Fibroblast of skin of scalp (primary cell): Measurements from ENCODE around the gene RNU1-3.
"Not testable (repeated sequence)": the region's sequence is repeated elsewhere in the genome, so short reads cannot be mapped to it uniquely, and the experiment has no call there.

Experiments
- DNase-seq: peaks from one replicate; pipeline ENCODE4 v3.0.0-alpha.2; 2013

RNU1-3 gene

DNA sequence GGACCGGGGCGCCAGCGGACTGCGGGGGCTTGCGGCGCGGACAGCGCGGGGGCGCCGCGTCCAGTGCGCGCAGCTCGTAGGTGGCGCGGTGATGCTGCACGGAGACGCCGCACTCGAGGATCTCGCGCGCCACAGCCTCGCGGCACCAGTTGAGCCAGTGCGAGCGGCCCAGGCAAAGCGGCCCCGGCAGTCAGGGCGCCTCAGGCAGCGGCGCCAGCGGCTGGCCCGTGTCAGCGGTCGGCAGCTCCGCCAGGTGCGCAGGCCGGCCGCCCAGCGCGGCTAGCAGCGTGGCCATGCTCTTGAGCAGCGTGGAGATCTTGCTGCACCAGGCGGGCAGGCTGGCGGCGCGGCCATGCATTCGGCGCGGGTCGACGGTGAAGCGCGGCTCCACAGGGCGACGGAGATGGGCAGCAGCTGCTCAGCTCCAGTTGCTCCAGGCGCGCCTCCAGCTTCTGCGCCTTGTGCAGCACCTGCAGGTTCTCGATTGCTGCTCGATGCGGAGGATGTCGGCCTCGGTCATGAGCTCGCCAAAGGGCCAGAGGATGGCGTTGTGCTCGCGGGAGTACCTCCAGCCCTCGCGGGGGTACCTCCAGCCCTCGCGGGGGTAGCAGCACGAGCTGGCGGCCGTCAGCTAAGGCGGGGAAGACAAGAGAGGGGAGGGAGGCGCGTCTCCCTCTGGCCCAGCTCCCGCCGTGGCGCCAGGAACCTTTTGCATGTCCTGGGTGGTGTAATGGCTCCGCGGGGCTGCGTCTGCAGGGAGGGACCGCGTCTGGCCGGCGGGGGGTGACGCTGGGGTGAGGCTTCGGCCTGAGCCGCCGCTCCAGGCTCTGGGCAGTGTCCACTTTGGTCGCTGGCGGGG, 26.9 kb upstream of the RNU1-3 start:
- DNase-seq = not testable (repeated sequence)

DNA sequence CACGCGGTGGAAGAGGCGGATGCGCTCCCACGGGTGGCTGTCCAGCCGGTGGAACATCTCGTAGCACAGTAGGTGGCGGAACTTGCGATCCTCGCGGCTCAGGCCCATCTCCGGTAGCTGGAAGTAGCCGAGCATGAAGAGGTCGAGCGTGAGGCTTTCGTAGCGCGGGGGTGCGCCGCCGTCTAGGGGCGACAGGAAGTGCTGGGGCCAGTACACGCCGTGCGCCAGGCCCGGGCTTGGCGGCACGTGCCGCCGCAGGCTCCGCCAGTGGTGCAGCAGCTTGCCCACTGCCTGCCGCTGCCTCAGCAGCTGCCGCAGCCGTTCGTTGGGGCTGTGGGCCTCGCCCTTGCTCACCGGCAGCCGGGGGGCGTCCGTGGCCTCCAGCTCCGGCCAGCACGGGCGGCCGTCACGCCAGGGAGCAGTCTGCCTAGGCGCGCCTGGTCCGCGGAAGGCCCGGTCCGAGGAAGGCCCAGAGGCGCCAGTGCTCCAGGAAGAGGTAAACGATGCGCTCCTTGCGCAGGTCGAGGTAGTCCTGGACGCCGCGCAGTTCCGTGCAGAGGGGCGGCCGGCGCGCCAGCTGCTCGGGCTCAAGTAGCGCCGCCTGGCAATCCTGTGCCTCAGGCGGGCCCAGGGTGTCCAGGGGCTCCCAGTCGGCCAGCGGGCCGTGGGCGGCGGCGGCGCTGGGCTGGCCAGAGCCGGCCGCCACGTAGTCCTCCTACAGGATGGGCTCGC, 26.1 kb upstream of the RNU1-3 start:
- not testable (repeated sequence) for DNase-seq

DNA sequence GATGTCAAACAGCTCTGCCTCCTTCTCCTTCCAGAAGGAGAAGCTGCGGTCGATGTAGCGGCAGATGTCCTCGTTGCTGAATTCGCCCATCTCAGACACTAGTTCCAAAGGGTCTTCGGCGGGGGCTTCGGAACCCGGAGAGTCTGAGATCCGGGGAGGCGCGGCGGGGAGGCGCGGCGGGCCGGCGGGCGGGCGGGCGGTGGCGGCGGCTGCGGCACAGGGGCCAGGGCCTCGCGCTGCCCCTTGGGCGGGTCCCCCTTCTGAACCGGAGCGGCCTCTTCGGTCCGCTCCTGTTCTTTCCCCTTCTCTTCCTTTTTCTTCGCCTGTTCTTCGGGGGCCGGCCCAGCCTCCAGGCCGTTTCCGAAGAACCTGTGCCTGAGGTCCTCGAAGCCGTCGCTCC, 25.5 kb upstream of the RNU1-3 start:
- DNase-seq = not testable (repeated sequence)

DNA sequence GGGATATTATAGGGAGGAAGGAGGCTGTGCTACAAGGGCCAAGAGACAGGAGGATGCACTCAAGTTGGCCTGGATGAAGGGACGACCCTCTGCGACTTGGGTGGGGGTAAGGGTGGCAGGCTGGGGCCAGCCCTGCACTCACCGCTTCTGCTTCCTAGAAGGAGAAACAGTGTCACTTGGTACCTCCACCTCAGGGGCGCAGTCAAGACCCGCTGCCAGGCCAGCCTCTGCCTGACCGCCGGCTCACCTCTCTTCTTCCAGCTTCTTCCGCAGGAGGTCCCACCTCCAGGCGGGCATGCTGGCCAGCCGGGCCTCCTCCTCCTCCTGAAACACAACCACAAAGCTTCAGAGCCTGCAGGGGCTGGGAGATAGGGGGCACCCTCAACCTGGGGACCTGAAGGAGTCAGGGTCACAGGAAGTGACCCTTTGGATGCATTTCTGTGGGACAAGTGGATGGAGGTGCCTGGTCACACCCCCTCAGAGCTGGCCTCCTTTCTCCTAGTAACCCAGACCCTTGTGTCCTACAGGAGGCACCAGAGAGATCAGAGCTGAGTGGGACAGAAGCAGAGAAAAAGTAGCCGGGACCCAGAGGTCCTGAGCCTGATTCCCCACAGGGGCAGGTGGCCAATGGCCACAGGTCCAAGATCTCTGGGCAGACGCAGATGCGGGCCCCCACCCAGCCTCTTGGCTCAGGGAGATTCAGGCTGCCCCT, 24.4 kb upstream of the RNU1-3 start:
- not testable (repeated sequence) for DNase-seq

DNA sequence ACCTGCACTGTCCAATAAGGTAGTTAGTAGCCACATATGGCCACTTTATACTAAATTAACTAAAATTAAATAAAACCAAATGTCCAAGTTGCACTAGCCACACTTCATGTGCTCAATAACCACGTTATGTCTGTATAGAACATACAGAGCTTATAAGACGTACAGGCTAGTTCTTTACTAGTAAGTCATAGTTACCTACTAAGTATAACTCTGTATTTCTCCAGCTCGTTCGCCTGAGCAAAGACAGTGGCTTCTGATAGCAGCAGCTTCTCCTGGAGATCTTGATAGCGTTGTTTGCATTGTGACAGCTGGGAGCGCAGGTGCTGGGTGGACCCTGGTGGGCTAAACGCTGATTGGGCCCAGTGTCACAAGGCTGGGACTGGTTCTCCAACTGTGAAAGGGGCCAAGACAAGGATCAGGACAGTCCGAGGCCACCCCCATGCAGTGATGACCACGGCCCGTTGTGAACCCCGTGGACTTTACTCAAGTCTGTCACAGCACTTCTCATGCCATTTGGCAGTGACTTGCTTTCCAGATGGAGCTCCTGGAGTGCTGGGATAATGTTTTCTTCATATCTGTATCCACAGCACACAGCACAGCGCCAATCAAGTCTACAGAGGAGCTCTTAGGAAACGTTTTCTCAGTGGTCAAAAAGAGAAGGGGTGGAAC, 20.5 kb upstream of the RNU1-3 start:
- DNase-seq = not testable (repeated sequence)

DNA sequence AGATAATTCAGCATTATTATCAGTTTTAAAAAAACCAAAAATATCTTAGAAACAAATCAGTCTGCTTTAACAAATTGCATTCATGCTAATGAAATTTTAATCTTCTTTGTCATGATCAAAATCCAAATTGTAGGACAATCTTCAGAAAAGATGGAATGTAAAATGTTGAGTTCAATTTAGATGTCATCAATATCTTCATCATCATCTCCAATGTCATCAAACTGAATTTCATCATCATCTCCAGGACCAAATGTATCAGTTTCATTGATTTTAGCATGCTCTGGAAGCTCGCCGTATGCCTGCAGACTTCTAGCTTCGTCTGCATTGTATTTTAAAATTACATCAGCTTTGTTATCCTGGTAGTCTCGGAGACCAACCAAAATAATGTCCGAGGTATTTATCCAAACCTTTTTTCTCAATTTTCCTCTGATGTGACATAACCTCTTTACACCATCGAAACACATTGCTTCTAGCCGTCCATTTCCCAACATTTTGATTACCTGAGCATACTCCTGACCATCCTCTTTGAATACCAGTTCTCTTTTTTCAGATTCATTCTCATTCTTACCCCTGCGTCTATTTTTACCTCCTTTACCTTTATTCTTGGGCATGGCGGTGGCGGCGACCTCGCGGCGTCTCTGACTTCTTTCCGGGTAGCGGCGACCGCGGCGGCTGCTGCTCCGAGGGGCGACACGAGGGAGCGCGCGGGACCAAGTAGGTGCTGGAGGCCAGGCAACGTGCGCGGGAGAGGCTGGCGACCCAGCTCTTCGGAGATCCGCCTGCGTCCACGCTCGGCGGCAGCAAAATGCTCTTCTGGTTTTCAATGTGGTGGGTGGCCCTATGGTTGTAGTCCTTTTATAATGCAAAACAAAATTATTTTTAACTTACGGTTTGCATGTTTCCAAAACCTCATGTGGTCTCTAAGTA, 19.0 kb upstream of the RNU1-3 start:
- not testable (repeated sequence) for DNase-seq

DNA sequence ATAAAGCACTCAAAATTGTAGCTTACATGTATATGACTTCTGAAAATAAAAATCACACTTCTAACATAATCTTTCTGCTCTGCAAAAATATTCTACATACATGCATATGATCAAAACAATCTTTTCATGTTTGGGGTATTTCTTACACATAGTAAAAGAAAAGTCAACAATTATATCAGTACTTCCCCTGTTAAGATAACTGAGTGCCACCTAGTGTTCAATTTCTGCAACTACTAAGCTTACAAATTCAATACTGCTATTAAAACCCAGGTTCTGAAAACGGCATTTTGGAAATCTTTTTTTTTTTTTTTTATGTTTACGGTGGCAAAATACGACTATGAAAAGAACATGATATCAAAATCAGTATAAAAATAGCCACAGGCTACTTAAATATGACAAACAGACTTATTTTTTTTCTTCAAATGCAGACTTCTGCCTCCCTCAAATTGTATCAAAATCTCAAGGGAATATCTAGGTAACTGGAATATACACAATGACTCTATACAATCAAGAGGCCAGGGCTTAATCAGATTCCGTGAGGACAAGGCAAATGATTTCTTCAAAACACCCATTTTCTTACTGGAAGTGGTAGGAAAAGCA, 18.1 kb upstream of the RNU1-3 start:
- not testable (repeated sequence) for DNase-seq

DNA sequence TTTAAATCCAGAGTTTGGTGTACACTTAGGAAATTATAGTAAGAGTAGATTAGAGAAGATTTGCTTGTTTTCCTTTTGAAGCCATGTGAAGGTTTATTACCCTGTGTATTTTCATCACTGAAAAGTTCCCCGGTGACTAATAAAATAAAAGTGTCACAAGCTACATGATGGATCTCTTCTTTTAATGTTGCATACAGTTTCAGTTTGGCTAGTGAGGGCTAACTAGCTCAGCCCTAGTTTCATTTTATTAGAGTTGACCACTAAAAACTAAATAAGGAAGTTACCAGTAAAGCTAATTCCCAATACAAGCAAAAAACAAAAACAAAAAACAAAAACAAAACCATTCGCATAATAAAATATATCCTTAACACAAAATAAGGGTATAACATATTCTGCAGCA, 17.4 kb upstream of the RNU1-3 start:
- DNase-seq = not testable (repeated sequence)

DNA sequence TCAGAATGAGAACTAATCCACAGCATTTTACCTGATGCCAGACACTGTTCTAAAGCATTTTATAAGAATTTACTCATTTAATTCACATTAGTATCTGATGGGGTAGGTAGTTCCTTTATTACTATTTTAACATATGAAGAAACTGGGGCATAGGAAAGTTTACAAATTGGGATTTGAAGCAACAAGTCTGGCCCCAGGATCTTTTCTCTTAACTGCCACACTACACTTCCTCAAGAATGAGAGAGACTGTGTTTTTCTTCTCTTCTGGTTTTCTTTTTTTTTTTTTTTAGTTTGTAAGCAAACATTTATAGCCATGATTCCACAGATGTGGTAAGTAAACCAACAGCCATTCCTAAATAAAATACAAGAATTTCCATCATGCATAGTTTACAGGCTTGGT, 16.1 kb upstream of the RNU1-3 start:
- not testable (repeated sequence) for DNase-seq

DNA sequence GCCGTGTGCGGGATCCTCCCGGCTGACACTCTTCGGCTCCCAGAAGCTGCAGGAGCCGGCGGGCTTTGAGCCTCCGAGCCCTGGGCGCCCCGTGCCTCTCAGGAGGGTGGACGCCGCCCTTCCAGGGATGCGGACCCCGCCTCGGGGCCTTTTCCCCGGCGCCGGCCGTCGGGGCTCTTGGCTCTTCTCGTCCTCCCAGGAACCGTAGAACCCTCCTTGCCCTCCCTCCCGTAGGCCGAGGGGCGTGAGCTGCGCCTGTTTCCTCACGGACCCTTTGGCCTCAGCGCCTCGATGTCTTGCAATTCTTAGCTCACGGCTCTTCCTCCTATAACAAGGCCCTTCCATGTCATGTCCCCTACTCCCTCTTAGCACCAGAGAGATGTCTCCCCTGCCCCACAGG, 13.6 kb upstream of the RNU1-3 start:
- DNase-seq = not testable (repeated sequence)

DNA sequence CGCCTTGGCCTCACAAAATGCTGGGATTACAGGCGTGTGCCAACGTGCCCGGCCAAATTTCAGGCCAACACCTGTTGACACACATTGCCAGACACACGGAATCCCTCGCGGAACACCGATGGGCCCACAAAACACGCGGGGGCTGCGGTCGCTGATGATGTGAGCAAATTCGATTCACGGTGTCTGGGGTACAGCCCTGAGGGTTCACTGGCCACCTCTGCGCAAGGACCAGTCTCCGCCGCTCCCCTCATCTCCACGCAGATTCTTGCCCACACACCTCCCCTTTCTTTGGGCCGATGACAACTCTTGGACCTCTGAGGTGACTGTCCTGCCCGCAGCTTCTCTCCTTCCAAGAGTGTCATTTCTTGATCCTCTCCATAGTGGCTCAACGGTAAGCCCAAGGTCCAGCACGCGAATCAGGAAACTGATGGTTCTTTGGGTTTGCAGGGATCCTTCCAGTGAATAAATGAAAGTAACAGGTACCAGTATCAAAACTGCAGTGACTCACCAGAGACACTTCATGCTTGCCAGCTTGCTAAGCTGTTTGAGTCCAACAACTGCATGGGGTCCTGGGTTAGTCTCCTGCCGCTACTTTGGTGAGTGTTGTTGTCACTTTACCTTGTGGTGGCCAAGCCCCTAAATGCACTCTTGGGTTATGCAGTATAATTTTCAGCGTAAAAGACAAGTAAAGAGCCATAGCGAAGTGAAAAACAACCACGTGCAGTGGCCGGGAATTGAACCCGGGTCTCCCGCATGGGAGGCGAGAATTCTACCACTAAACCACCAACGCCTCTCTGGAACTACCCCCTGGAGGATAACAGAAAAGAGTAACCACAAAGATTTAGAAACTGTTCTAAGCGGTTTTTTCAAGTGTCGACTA, 11.0 kb upstream of the RNU1-3 start:
- peak; percentile 74 for DNase-seq

DNA sequence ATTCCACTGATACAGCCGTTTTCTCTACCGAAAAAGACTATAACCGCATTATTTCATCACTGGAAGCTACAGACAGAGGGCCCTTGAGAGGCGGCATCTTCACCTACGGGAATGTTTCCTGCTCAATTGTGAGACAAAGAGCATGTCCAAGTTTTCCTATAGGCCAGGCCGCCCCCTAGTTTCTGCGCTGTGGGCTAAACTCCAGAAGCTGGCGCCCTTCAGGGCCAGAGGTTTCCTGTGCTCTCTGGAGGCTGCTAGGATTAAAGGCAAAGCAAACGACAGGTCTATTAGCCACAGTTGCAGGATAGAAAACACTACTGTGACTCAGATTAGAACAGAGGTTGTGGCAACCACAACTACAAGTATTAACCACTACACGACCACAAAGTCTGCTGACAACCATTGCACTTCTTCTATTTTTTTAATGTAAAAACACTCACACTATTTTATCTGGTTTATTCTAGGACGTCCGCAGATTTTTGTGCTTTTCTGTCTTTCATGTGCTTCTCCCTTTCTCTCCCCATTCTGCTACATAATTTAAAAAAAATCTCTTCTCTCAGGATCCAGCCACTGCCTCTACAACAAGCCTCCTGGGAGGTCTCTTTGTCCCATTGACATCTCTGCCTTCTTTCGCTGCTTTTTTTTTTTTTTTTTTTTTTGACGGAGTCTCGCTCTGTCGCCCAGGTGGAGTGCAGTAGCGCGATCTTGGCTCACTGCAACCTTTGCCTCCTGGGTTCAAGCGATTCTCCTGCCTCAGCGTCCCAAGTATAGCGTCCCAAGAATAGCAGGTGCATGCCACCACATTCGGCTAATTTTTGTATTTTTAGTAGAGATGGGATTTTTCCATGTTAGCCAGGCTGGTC, 10.1 kb upstream of the RNU1-3 start:
- not testable (repeated sequence) for DNase-seq

DNA sequence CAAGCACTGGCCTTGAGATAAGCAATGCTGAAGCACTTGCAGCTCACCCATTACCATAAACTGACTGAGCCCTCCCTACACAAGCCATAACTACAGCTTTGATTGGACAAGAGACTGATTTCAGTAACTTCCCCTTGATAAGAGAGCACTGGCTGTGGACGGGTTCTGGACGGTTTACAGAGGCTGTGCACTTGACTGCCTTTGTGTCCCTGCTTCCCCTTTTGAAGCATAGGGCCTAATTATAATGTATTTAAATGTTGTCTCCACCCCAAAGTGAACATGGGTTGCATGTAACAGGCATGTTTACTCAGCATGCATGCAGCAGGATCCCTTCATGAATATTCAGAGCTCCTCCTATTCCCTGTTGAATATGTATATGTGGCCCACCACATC, 8.4 kb upstream of the RNU1-3 start:
- not testable (repeated sequence) for DNase-seq

DNA sequence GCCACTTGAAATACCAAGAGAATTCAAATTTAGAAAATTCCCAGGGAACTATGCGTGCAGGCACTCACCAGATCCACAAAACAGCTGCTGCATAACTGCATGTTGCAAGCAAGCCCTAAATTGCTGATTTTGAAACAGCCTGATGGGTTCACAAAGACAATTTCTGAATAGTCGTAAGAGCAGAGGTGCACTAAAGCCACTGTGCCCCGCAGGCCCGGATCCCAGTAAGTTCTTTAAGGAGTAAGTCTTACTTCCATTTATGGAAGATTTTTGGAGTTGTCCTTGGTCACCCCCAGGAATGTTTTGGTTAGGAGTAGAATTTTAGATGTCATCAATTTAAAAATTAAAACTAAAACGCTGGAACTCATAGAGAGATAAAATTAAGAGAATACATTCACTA, 7.2 kb upstream of the RNU1-3 start:
- DNase-seq = not testable (repeated sequence)

DNA sequence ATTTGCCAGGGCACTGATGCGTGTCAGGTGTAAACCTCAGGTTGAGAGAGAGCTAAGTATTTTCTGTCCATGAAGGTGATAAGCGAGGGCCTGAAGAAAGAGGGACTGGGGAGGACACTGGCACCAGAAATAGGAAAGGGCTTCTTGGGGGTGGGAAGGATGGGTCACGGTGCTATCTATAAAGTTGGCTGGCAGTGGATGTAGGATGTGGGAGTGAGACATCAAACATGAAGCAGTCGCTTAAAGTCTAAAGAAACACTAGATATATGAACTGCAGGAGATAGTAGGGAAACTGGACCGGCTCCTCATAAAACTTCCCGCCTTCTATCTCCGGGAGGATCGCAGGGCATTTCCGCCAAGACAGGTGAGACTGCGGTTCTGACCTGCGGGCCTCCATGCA, 912 bp downstream of the RNU1-3 start:
- not testable (repeated sequence) for DNase-seq

DNA sequence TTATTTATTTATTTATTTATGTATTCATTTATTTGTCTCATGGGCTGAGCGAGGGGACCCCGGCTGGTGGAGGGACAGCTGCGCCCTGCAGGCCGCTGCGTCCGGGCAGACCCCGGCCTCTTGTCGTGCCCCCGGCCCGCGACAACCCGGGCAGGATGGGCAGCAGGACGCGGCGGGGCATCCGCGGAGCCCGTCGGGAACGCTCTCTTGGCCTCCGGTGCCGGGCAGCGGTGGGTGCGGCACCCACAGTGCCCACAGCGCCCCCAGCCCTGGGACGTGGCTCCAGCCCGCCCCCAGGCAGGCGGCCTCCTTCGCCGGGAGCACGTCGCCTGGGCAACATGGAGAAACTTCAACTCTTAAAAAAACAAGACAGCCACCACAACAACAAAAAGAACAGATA, 8.5 kb downstream of the RNU1-3 start:
- DNase-seq = not testable (repeated sequence)

DNA sequence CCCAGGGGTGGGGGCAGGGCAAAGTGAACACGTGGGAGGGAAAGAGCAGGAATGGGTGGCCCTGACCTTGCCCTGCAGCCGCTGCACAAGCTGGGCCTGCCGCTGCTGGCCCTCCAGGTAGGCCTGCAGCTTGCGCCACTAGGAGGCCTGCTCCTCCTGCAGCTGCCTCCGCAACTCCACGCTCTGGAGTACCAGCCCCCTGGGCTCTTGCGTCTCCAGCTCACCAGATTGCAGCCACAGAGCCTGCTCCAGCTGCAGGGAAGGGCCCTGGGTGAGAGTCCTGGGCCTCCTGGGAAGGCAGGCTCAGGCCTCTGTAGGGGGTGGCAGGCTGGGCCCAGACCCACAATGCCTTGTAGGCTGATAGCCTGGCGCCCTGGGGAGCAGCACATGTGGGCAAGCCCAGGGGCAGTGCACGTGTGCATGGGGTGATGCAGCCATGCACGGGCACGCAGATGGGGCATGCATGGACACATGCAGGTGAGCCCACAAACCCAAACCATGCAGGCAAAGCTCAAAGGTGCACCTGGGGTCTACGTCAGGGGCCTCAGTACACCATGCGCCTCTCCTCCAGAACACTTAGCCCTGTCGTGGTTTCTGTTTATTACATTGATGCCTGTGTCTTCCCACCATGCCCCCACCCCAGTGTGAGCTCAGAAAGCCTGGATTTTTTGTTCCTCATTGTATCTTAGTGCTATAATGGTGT, 9.6 kb downstream of the RNU1-3 start:
- DNase-seq = not testable (repeated sequence)

DNA sequence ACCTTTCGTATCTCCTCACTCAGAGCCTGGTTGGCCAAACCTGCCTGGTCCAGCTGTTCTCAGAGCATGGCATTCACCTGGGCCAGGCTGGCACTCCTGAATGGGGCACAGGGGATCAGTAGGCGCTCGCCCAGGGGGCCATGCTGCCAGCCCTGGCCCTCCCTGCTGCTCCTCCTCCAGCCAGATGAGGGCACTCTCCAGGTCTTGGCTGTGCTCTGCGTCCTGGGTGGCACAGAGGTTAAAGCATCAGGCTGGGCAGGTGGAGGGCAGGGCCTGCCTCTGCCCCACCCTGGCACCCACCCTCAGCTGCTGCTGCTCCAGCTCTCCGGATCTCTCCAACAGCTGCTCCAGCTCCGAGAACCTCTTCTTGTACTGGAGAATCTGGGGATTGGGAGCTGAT, 10.2 kb downstream of the RNU1-3 start:
- not testable (repeated sequence) for DNase-seq
